ENCODE data around the gene MYL9.
"Not testable (repeated sequence)": the region's sequence is repeated elsewhere in the genome, so short reads cannot be mapped to it uniquely, and the experiment has no call there.

Gene MYL9

DNA sequence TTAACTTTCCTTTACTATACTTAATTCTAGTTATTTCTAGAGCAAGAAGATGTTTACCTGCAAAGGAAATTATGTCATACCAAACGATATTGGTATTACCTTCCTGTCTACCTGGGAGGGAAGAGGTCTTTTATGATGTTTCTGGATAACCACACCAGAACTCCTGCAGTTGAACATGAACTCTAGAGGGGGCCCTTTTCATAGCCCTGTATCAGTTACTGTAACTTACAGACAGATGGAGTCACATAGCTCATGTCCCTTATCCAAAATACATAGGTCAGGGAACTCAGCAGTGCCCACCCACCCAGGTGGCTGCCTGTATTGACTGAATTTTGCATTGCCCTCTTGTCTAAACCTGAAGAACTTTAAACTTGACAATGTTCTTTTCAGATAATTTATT lies 35.1 kb upstream of the MYL9 start:
- Mint-ChIP-seq H3K4me3 (no peak overlapping the region), H3K4me1 (peaks cover 5% of the 10 kb centered on the region), H3K9me3 (no peaks in the 10 kb centered on the region), H3K27me3 (no peaks in the 10 kb centered on the region), H3K27ac (ENCODE audit: low read depth) (no peak overlapping the region), H3K36me3 (ENCODE audit: insufficient read depth) (peaks cover 16% of the 10 kb centered on the region)
- no peak for DNase-seq (ENCODE audit: low spot score in 2 of 2)
- no peak for ATAC-seq (replicated peaks; ENCODE audit: extremely low read depth, poor library complexity, severe bottlenecking)

DNA sequence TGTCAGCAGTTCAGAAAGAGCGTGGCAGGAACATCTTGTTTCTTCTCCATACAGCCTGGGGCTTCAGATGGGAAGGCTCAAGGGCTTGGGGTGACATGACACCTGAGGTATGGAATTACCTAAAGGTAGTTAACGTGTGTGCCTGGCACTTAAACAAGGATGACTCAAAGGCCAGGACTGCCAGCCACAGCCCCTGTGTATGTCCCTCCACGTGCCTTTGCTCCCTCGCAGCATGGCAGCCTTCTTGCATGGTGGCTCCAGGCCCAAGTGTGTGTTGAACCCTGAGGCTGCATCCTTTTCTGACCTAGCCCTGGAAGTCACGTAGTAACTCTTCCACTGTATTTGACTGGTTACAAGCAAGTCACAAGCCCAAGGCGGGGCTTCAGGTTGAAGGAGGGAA lies 33.6 kb upstream of the MYL9 start:
- ATAC-seq (replicated peaks; ENCODE audit: extremely low read depth, poor library complexity, severe bottlenecking) (no peak), DNase-seq (ENCODE audit: low spot score in 2 of 2) (no peak)
- peaks cover 5% of the 10 kb centered on the region for H3K4me1 Mint-ChIP-seq
- no peaks in the 10 kb centered on the region for H3K9me3 Mint-ChIP-seq
- no peak overlapping the region for H3K27ac Mint-ChIP-seq (ENCODE audit: low read depth)
- H3K27me3 Mint-ChIP-seq, result no peaks in the 10 kb centered on the region
- no peak overlapping the region for H3K4me3 Mint-ChIP-seq
- H3K36me3 Mint-ChIP-seq (ENCODE audit: insufficient read depth), result peaks cover 19% of the 10 kb centered on the region

DNA sequence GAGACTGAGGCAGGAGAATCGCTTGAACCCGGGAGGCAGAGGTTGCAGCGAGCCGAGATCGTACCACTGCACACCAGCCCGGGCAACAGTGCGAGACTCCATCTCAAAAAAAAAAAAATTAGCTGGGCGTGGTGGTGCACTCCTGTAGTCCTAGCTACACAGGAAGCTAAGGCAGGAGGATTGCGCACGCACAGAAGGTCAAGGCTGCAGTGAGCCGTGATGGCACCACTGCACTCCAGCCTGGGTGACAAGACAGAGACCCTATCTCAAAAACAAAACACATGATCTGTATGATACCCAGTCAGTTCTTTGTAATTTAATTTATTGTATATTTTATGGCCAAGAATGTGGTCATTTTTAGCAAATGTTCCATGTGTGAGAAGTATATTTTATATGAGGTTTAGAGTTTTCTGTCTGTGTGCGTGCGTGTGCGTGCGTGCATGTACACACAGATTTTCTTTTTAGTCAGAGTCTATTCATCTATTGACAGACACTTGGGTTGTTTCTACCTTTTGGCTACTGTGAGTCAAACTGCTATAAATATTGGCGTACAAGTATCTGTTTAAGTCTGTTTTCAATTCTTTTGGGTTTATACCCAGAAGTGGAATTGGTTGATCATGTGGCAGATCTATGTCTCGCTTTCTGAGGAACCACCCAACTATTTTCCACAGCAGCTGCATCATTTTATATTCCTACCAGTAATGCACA lies 22.2 kb upstream of the MYL9 start:
- ATAC-seq (replicated peaks; ENCODE audit: extremely low read depth, poor library complexity, severe bottlenecking), result no peak
- H3K4me3 Mint-ChIP-seq, result no peak overlapping the region
- H3K9me3 Mint-ChIP-seq, result no peaks in the 10 kb centered on the region
- peaks cover under 1% of the 10 kb centered on the region for H3K4me1 Mint-ChIP-seq
- no peaks in the 10 kb centered on the region for H3K27me3 Mint-ChIP-seq
- peaks cover 9% of the 10 kb centered on the region for H3K36me3 Mint-ChIP-seq (ENCODE audit: insufficient read depth)
- DNase-seq (ENCODE audit: low spot score in 2 of 2), result no peak
- no peak overlapping the region for H3K27ac Mint-ChIP-seq (ENCODE audit: low read depth)

DNA sequence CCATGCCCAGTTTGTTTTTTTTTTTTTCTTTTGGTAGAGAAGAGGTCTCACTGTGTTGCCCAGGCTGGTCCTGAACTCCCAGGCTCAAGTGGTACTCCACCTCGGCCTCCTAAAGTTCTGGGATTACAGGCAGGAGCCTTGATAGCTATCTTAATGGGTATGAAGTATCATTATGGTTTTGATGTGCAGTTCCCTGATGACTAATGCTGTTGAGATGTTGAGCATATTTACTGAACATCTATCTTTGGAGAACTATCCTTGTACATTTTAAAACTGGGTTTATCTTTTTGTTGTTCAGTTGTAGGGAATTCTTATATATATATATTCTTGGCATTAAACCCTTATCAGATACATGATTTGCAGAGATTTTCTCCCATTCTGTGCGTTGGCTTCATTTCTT lies 21.4 kb upstream of the MYL9 start:
- Mint-ChIP-seq H3K27me3 (no peaks in the 10 kb centered on the region), H3K4me1 (no peaks in the 10 kb centered on the region), H3K9me3 (no peaks in the 10 kb centered on the region), H3K27ac (ENCODE audit: low read depth) (no peak overlapping the region), H3K4me3 (no peak overlapping the region), H3K36me3 (ENCODE audit: insufficient read depth) (peaks cover 13% of the 10 kb centered on the region)
- DNase-seq (ENCODE audit: low spot score in 2 of 2) (no peak), ATAC-seq (replicated peaks; ENCODE audit: extremely low read depth, poor library complexity, severe bottlenecking) (no peak)

DNA sequence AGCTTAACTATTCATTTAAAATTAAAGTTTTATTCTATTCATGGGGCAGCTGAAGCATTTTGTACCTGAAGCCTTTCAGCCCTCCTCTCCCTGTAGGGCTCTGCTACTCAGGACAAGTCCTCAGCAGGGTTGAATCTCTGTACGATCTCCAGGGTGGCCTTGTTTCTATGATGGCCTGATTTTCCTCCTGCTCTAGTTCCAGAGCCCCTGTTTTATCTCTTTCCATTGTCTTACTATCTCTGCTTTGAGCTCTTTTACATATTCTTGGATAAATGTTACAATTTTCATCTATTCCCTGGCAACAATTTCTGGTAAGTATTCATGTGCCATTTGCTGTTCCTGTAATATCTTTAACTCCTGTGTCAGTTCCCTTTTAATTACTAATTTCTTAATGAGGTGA lies 19.8 kb upstream of the MYL9 start:
- Mint-ChIP-seq H3K4me1 (no peaks in the 10 kb centered on the region), H3K36me3 (ENCODE audit: insufficient read depth) (peaks cover 19% of the 10 kb centered on the region), H3K27ac (ENCODE audit: low read depth) (peak overlapping the region; percentile 30), H3K4me3 (no peak overlapping the region), H3K9me3 (no peaks in the 10 kb centered on the region), H3K27me3 (no peaks in the 10 kb centered on the region)
- ATAC-seq (replicated peaks; ENCODE audit: extremely low read depth, poor library complexity, severe bottlenecking) (no peak), DNase-seq (ENCODE audit: low spot score in 2 of 2) (no peak)

DNA sequence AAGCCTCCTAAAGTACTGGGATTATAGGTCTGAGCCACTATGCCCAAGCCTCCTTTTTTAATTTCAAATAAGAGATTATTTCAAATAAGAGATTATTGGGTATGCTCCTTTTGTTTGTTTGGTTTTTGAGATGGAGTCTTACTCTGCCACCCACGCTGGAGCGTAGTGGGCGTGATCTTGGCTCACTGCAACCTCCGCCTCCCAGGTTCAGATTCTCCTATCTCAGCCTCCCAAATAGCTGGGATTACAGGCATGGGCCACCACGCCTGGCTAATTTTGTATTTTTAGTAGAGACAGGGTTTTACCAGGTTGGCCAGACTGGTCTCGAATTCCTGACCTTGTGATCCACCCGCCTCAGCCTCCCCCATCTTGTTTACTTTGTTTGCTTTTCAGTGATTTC lies 18.9 kb upstream of the MYL9 start:
- not testable (repeated sequence) for H3K9me3 Mint-ChIP-seq; DNase-seq (ENCODE audit: low spot score in 2 of 2); H3K4me3 Mint-ChIP-seq; H3K4me1 Mint-ChIP-seq; H3K27me3 Mint-ChIP-seq; ATAC-seq (replicated peaks; ENCODE audit: extremely low read depth, poor library complexity, severe bottlenecking)
- H3K36me3 Mint-ChIP-seq (ENCODE audit: insufficient read depth), result peaks cover 25% of the 10 kb centered on the region
- H3K27ac Mint-ChIP-seq (ENCODE audit: low read depth), result peak overlapping the region; percentile 30

DNA sequence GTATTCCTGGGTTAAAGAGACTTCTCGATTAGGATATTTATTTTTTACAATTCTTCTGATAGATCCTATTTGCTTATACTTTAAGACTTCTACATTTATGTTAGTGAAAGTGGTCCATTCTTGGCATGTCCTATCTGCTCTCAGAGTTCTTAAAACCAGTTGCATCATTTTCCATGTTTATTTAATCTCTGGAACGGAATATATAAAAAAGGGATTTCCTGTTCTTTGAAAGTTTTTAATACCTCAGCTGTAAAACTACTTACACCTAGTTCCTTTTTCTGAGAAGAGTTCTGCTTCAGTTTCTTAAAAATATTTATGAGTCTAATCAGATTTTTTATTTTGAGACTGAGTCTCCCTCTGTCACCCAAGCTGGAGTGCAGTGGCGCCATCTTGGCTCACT lies 18.0 kb upstream of the MYL9 start:
- DNase-seq (ENCODE audit: low spot score in 2 of 2) (no peak), ATAC-seq (replicated peaks; ENCODE audit: extremely low read depth, poor library complexity, severe bottlenecking) (no peak)
- no peaks in the 10 kb centered on the region for H3K27me3 Mint-ChIP-seq
- no peaks in the 10 kb centered on the region for H3K9me3 Mint-ChIP-seq
- peaks cover 30% of the 10 kb centered on the region for H3K36me3 Mint-ChIP-seq (ENCODE audit: insufficient read depth)
- no peak overlapping the region for H3K4me3 Mint-ChIP-seq
- H3K27ac Mint-ChIP-seq (ENCODE audit: low read depth), result no peak overlapping the region
- no peaks in the 10 kb centered on the region for H3K4me1 Mint-ChIP-seq

DNA sequence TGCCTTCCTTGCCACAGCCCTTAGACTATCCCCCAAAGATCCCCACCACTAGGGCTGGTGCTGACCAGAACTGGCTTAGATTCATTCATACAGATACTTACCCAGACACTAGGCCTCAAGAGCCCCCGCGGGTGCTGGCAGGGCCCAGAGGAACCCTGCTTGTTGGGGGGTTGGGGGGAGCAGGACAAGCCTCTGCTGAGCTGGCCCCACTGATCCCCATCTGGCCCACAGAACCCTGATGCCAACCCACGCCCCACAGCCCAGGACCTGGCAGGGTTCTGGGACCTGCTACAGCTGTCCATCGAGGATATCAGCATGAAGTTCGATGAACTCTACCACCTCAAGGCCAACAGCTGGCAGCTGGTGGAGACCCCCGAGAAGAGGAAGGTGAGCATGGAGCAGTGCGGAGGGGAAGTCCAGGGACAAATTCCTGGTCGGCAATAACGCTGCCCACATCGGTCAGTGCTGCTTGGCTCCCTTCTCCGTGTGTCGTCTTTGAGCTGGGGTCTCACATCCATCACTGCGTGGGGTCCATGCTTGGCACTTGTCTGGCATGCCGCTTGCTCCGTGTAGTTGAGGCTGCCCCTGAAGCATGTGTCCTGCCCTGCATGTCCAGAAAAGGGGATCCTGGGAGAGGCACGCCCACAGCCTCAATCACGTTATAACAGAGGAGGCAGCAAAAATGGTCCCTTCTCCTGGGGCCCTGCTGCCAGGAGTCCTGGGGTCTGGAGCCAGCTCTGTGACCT lies 15.5 kb upstream of the MYL9 start:
- no peaks in the 10 kb centered on the region for H3K27me3 Mint-ChIP-seq
- no peak overlapping the region for H3K4me3 Mint-ChIP-seq
- DNase-seq (ENCODE audit: low spot score in 2 of 2) (no peak), ATAC-seq (replicated peaks; ENCODE audit: extremely low read depth, poor library complexity, severe bottlenecking) (no peak)
- H3K9me3 Mint-ChIP-seq, result no peaks in the 10 kb centered on the region
- H3K36me3 Mint-ChIP-seq (ENCODE audit: insufficient read depth), result peaks cover 29% of the 10 kb centered on the region
- no peak overlapping the region for H3K27ac Mint-ChIP-seq (ENCODE audit: low read depth)
- H3K4me1 Mint-ChIP-seq, result no peaks in the 10 kb centered on the region

DNA sequence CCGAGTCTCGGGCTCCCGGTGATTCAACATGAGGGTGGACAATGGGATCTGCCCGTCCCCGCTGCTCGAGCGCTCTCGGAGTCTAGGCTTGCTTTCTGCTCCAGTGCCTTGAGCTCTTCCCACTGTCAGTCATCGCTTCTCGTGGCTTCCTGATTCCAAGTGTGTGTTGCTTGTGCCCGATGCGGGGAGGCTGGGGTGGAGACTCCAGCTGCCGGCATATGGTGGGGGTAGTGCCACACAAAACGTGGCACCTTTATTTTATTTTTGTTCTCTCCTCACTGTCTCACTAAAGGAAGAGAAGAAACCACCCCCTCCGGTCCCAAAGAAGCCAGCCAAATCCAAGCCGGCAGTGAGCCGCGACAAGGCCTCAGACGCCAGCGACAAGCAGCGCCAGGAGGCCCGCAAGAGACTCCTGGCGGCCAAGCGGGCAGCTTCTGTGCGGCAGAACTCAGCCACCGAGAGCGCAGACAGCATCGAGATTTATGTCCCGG lies 14.8 kb upstream of the MYL9 start:
- ATAC-seq (replicated peaks; ENCODE audit: extremely low read depth, poor library complexity, severe bottlenecking) (no peak), DNase-seq (ENCODE audit: low spot score in 2 of 2) (no peak)
- Mint-ChIP-seq H3K4me3 (no peak overlapping the region), H3K27ac (ENCODE audit: low read depth) (no peak overlapping the region), H3K9me3 (no peaks in the 10 kb centered on the region), H3K36me3 (ENCODE audit: insufficient read depth) (peaks cover 28% of the 10 kb centered on the region), H3K4me1 (no peaks in the 10 kb centered on the region), H3K27me3 (no peaks in the 10 kb centered on the region)

DNA sequence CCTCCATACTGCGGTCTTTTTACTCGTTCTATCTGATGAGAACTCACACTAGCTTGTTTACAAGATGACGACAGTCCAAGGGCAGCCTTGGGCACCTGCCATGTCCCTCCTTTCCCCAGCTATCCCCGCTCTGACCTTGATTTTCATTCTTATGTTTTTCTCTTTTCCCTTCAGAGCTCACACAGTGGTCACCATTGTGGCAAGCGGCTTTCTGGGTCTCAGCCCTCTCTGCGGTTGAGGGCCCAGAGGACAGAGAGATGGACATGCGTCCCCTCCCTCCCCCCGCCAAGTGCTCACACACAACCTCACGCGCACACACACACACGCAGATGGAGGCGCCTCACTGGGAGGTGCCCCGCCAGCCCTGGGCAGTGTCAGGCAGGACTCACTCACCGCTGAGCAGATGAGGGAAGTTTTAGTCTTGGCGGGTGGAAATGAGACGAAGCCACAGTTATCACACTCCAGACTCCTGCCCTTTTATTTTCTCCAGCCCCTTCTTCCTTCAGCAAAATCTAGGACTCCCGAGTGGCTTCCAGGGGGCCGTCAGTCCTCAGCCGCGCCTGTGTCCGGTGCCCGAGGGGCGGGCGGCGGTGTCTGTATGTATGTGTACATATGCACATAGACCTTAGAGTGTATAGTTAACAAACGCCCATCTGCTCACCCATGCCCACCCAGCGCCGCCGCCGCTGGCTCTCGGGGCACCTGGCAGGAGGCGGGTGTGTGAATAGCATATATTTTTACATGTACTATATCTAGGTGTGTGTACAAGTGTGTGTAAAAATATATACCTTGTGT lies 13.8 kb upstream of the MYL9 start:
- DNase-seq (ENCODE audit: low spot score in 2 of 2) (no peak), ATAC-seq (replicated peaks; ENCODE audit: extremely low read depth, poor library complexity, severe bottlenecking) (no peak)
- Mint-ChIP-seq H3K27me3 (no peaks in the 10 kb centered on the region), H3K9me3 (no peaks in the 10 kb centered on the region), H3K36me3 (ENCODE audit: insufficient read depth) (peaks cover 28% of the 10 kb centered on the region), H3K4me1 (no peaks in the 10 kb centered on the region), H3K27ac (ENCODE audit: low read depth) (no peak overlapping the region), H3K4me3 (no peak overlapping the region)

DNA sequence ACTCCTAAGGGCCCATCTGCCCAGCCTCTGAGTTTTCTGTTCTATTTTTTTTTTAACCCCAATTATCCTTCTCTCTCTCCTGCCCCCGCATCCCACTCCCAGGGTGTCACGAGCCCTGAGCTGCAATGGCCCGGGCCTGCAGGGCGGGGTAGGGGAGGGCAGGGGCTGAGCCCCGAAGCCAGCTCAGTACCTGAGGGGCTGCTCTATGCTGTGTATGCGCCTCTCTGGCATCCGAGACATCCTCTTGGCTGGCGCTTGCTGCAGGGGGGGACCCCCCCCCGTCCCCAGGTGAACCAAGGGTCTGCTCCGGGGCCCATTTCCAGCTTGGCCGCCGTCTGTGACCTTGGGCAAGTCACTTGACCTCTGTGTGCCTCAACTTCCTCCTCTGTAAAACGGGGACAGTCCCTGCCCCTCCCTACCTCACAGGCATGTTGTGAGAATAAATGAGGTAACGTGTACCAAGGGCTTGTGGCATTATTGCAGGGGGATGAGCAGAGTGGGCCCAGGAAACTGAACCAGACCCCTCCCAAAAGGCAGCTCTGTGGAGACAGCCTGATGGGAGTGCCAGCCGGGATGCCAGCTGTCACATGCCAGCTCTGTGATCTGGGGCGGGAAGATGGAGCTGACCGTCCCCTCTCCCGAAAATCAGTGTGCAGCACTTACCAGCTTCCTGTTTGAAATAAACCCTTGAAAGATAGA lies 13.0 kb upstream of the MYL9 start:
- ATAC-seq (replicated peaks; ENCODE audit: extremely low read depth, poor library complexity, severe bottlenecking), result no peak
- Mint-ChIP-seq H3K36me3 (ENCODE audit: insufficient read depth) (peaks cover 26% of the 10 kb centered on the region), H3K27me3 (no peaks in the 10 kb centered on the region), H3K4me3 (no peak overlapping the region), H3K27ac (ENCODE audit: low read depth) (no peak overlapping the region), H3K4me1 (no peaks in the 10 kb centered on the region), H3K9me3 (no peaks in the 10 kb centered on the region)
- DNase-seq (ENCODE audit: low spot score in 2 of 2), result no peak

DNA sequence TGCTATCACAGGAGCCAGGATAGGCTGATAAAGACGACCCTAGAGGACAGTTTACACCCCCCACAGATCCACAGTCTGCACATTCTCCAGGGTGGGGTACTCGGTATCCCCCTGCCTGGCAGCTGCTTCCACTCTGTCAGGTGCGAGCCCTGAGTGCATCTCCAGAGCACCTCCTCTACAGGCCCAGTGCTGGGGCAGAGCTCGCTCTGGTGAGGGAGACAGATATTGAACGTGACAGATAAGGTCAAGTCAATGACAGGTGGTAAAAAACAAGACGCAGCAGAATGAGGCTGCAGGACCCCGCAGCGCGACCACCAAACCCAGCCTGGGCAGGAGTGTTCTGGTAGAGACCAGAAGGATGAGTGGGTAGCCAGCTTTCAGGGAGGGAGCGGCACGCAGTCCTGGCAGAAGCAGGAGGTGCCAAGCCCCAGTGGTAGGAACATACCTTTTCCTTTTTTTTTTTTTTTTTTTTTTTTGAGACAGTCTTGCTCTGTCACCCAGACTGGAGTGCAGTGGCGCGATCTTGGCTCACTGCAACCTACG lies 12.4 kb upstream of the MYL9 start:
- Mint-ChIP-seq H3K27ac (ENCODE audit: low read depth) (no peak overlapping the region), H3K4me3 (no peak overlapping the region), H3K9me3 (no peaks in the 10 kb centered on the region), H3K27me3 (no peaks in the 10 kb centered on the region), H3K4me1 (no peaks in the 10 kb centered on the region), H3K36me3 (ENCODE audit: insufficient read depth) (peaks cover 26% of the 10 kb centered on the region)
- DNase-seq (ENCODE audit: low spot score in 2 of 2), result no peak
- no peak for ATAC-seq (replicated peaks; ENCODE audit: extremely low read depth, poor library complexity, severe bottlenecking)
